Mesothelial cell of epicardium (in vitro differentiated cells): ENCODE measurements around the gene KCTD1. TPM values are rescaled to one million over a fixed set of nuclear protein-coding genes. Genes with fewer than 3 reads are reported as not detected.

ENCODE experiments used
- DNase-seq, 2 experiments: peaks; one replicate each; pipeline ENCODE4 v3.0.0; 2021; ENCODE audit warnings: low spot score in 2 of 2; ENCODE audit not compliant: unreplicated experiment in 2 of 2
- H3K27ac Mint-ChIP-seq: 2 replicates; pipeline ENCODE4 v1.8.0; 2021; ENCODE audit warnings: mixed read lengths
- H3K27me3 Mint-ChIP-seq: 2 replicates; pipeline ENCODE4 v1.8.0; 2021; ENCODE audit warnings: low read depth, mixed read lengths
- H3K36me3 Mint-ChIP-seq: 2 replicates; pipeline ENCODE4 v1.8.0; 2021; ENCODE audit warnings: mixed read lengths
- H3K4me1 Mint-ChIP-seq: 2 replicates; pipeline ENCODE4 v1.8.0; 2021; ENCODE audit warnings: mixed read lengths
- H3K4me3 Mint-ChIP-seq: 2 replicates; pipeline ENCODE4 v1.8.0; 2021; ENCODE audit warnings: mild to moderate bottlenecking, moderate library complexity, mixed read lengths
- H3K9me3 Mint-ChIP-seq: 2 replicates; pipeline ENCODE4 v1.8.0; 2021; ENCODE audit warnings: mixed read lengths
- total RNA-seq: library from RNA; stranded (reverse); gene quantifications from 3 replicates; pipeline ENCODE4 v1.2.1, GENCODE V29; 2021
- TF ChIP-seq, protein P1 (sequence below): fragments of 200-600 bp; sonication (generic); IDR thresholded peaks from one replicate; pipeline ENCODE4 v1.5.0; 2021; ENCODE audit warnings: antibody characterized with exemption; ENCODE audit not compliant: unreplicated experiment

The KCTD1 gene
- total RNA-seq, 1 donor from 2014 or later = 38.5 TPM

GRCh38 chr18:26419746-26420145 is 128.6 kb downstream of the KCTD1 start:
- Mint-ChIP-seq H3K36me3 (no peaks in the 10 kb centered on the region), H3K27ac (no peak overlapping the region), H3K9me3 (no peaks in the 10 kb centered on the region), H3K4me3 (no peak overlapping the region), H3K27me3 (no peaks in the 10 kb centered on the region), H3K4me1 (peaks cover 8% of the 10 kb centered on the region)
- TF ChIP-seq, protein P1, sequence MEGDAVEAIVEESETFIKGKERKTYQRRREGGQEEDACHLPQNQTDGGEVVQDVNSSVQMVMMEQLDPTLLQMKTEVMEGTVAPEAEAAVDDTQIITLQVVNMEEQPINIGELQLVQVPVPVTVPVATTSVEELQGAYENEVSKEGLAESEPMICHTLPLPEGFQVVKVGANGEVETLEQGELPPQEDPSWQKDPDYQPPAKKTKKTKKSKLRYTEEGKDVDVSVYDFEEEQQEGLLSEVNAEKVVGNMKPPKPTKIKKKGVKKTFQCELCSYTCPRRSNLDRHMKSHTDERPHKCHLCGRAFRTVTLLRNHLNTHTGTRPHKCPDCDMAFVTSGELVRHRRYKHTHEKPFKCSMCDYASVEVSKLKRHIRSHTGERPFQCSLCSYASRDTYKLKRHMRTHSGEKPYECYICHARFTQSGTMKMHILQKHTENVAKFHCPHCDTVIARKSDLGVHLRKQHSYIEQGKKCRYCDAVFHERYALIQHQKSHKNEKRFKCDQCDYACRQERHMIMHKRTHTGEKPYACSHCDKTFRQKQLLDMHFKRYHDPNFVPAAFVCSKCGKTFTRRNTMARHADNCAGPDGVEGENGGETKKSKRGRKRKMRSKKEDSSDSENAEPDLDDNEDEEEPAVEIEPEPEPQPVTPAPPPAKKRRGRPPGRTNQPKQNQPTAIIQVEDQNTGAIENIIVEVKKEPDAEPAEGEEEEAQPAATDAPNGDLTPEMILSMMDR = no peak
- no peak for DNase-seq

GRCh38 chr18:26418225-26418624 is 130.1 kb downstream of the KCTD1 start:
- Mint-ChIP-seq H3K27ac (no peak overlapping the region), H3K4me1 (peaks cover 8% of the 10 kb centered on the region), H3K4me3 (no peak overlapping the region), H3K27me3 (no peaks in the 10 kb centered on the region), H3K9me3 (no peaks in the 10 kb centered on the region), H3K36me3 (no peaks in the 10 kb centered on the region)
- TF ChIP-seq, protein P1 = no peak
- no peak for DNase-seq

- H3K4me1 Mint-ChIP-seq = no peaks in the 10 kb centered on the region
- no peak overlapping the region for H3K4me3 Mint-ChIP-seq
- H3K27me3 Mint-ChIP-seq = no peaks in the 10 kb centered on the region
- H3K36me3 Mint-ChIP-seq = no peaks in the 10 kb centered on the region
- no peak for DNase-seq
- no peak overlapping the region for H3K27ac Mint-ChIP-seq
- no peaks in the 10 kb centered on the region for H3K9me3 Mint-ChIP-seq
- TF ChIP-seq, protein P1 = no peak
Observed at GRCh38 chr18:26417190-26417589, 131.2 kb downstream of the KCTD1 start.

- H3K4me1 Mint-ChIP-seq = no peaks in the 10 kb centered on the region
- H3K36me3 Mint-ChIP-seq = no peaks in the 10 kb centered on the region
- no peak for DNase-seq
- TF ChIP-seq, protein P1 = no peak
- H3K9me3 Mint-ChIP-seq = no peaks in the 10 kb centered on the region
- no peak overlapping the region for H3K27ac Mint-ChIP-seq
- H3K4me3 Mint-ChIP-seq = no peak overlapping the region
- H3K27me3 Mint-ChIP-seq = no peaks in the 10 kb centered on the region
Observed at GRCh38 chr18:26416652-26417150, 131.7 kb downstream of the KCTD1 start.

GRCh38 chr18:26415631-26416030 is 132.7 kb downstream of the KCTD1 start:
- no peak overlapping the region for H3K4me3 Mint-ChIP-seq
- H3K9me3 Mint-ChIP-seq = no peaks in the 10 kb centered on the region
- H3K27ac Mint-ChIP-seq = no peak overlapping the region
- DNase-seq = no peak
- H3K4me1 Mint-ChIP-seq = no peaks in the 10 kb centered on the region
- TF ChIP-seq, protein P1 = no peak
- H3K36me3 Mint-ChIP-seq = no peaks in the 10 kb centered on the region
- H3K27me3 Mint-ChIP-seq = no peaks in the 10 kb centered on the region
